Endothelial cell of umbilical vein (primary cell): ENCODE data around the gene PRELID3B. TPM values are rescaled to one million over a fixed set of nuclear protein-coding genes. Genes with fewer than 3 reads are reported as not detected.

Experiments
- BruUV-seq: library from RNA; stranded (reverse); fragments of 400-500 nt; replicated peaks from 2 replicates; lab custom pipeline; 2021; lab: Mats Ljungman, UMichigan
- CTCF ChIA-PET: fragments of 300-600, 350-600 bp; sonication (Branson Sonifier 250); formaldehyde crosslinking; loops from one replicate; lab custom pipeline; 2021; ENCODE audit warnings: antibody characterized with exemption, inconsistent platforms; lab: Charles Lee
- POLR2A ChIA-PET: fragments of 300-600, 350-600 bp; sonication (Branson Sonifier 250); formaldehyde crosslinking; loops from one replicate; lab custom pipeline; 2021; ENCODE audit warnings: antibody characterized with exemption, inconsistent platforms; lab: Charles Lee
- DNase-seq: peaks from one replicate; pipeline ENCODE4 v3.0.0-alpha.2; 2011; ENCODE audit warnings: low read depth, low spot score
- FAIRE-seq: peaks from 2 replicates; lab custom pipeline; 2011; peaks lifted over from hg19 to GRCh38; lab: Jason Lieb, UNC
- H2AFZ ChIP-seq: 2 replicates; pipeline ENCODE4 v1.6.0; 2012; ENCODE audit warnings: low read depth, low read length, control low read depth, inconsistent platforms
- H3K27ac ChIP-seq: 2 replicates; pipeline ENCODE4 v1.5.1; 2011; ENCODE audit warnings: low read depth, mild to moderate bottlenecking, control low read depth, low read length, moderate library complexity; ENCODE audit not compliant: insufficient read depth
- H3K27me3 ChIP-seq, 2 experiments: 2 replicates each; pipeline versions ENCODE4 v1.6.0 to v1.6.1; 2011; ENCODE audit warnings: low read length in 2 of 2, mixed read lengths in 1 of 2; ENCODE audit not compliant: control insufficient read depth in 2 of 2, insufficient read depth in 2 of 2
- H3K36me3 ChIP-seq, 2 experiments: 2 replicates in 1 of 2; 3 replicates in 1 of 2; pipeline ENCODE4 v1.5.1; 2011; ENCODE audit warnings: low read length in 2 of 2, mild to moderate bottlenecking in 1 of 2, moderate library complexity in 1 of 2; ENCODE audit not compliant: control insufficient read depth in 2 of 2, insufficient read depth in 2 of 2; ENCODE audit errors: extremely low read depth in 1 of 2
- H3K4me1 ChIP-seq: 3 replicates; pipeline ENCODE4 v1.5.1; 2011; ENCODE audit warnings: mild to moderate bottlenecking, low read length; ENCODE audit not compliant: control insufficient read depth, insufficient read depth; ENCODE audit errors: extremely low read depth
- H3K4me2 ChIP-seq: 2 replicates; pipeline ENCODE4 v1.6.1; 2011; ENCODE audit warnings: low read length, control low read depth, mixed read lengths; ENCODE audit not compliant: insufficient read depth
- H3K4me3 ChIP-seq, 3 experiments: fragments of 200-600 bp in 1 of 3; sonication (generic), shearing (Covaris generic) in 1 of 3; replicated peaks in 1 of 3; 2 replicates each; pipeline ENCODE4 v1.5.1; 2011 to 2016; ENCODE audit warnings: control low read depth in 3 of 3, low read length in 3 of 3, mild to moderate bottlenecking in 2 of 3, inconsistent platforms in 1 of 3, low read depth in 1 of 3, moderate library complexity in 1 of 3; ENCODE audit not compliant: insufficient read depth in 1 of 3
- H3K79me2 ChIP-seq: 2 replicates; pipeline ENCODE4 v1.6.0; 2012; ENCODE audit warnings: low read length, inconsistent platforms; ENCODE audit not compliant: control insufficient read depth, insufficient read depth
- H3K9ac ChIP-seq: replicated peaks from 2 replicates; pipeline ENCODE3; 2011; ENCODE audit warnings: low read length, control low read depth; ENCODE audit not compliant: insufficient read depth; ENCODE audit errors: extremely low read depth
- H3K9me1 ChIP-seq: replicated peaks from 3 replicates; pipeline ENCODE4 v1.6.0; 2011; ENCODE audit warnings: mild to moderate bottlenecking, low read length; ENCODE audit not compliant: control insufficient read depth, insufficient read depth; ENCODE audit errors: extremely low read depth
- H3K9me3 ChIP-seq: replicated peaks from 2 replicates; pipeline ENCODE4 v1.5.1; 2012; ENCODE audit warnings: low read length, inconsistent platforms; ENCODE audit not compliant: control insufficient read depth, insufficient read depth
- H4K20me1 ChIP-seq: replicated peaks from 2 replicates; pipeline ENCODE3; 2011; ENCODE audit warnings: mild to moderate bottlenecking, low read length; ENCODE audit not compliant: control insufficient read depth, insufficient read depth; ENCODE audit errors: extremely low read depth
- EZH2 ChIP-seq: IDR thresholded peaks from 2 replicates; pipeline ENCODE4 v1.6.1; 2012; ENCODE audit warnings: borderline replicate concordance, low read depth, mild to moderate bottlenecking, moderate library complexity, low read length, inconsistent platforms; ENCODE audit not compliant: severe bottlenecking
- FOS ChIP-seq: IDR thresholded peaks from 2 replicates; pipeline ENCODE4 v1.6.1; 2011; ENCODE audit warnings: mild to moderate bottlenecking, low read length, moderate library complexity, borderline replicate concordance; ENCODE audit not compliant: insufficient read depth
- GATA2 ChIP-seq: IDR thresholded peaks from 2 replicates; pipeline ENCODE4 v1.7.0; 2011; ENCODE audit warnings: low read depth, mild to moderate bottlenecking, moderate library complexity, mixed read lengths, low read length; ENCODE audit not compliant: insufficient read length, insufficient read depth
- JUN ChIP-seq: IDR thresholded peaks from 2 replicates; pipeline ENCODE4 v1.6.1; 2011; ENCODE audit warnings: borderline replicate concordance, low read depth; ENCODE audit not compliant: insufficient read length, insufficient read depth
- MAX ChIP-seq: IDR thresholded peaks from 2 replicates; pipeline ENCODE4 v1.6.1; 2011; ENCODE audit not compliant: insufficient read depth, insufficient read length
- MYC ChIP-seq: IDR thresholded peaks from one replicate; pipeline ENCODE4 v1.6.1; 2011; ENCODE audit warnings: mild to moderate bottlenecking, low read depth, low read length
- POLR2A ChIP-seq: IDR thresholded peaks from 2 replicates; pipeline ENCODE4 v1.6.1; 2012; ENCODE audit warnings: low read depth, mild to moderate bottlenecking, control low read depth, low read length
- POLR2AphosphoS5 ChIP-seq: IDR thresholded peaks from 2 replicates; pipeline ENCODE4 v1.6.1; 2012; ENCODE audit warnings: low read depth, mild to moderate bottlenecking, control low read depth, low read length, moderate library complexity; ENCODE audit not compliant: insufficient read depth
- dilution Hi-C: fragments of 300-500 bp; cut with MboI; formaldehyde crosslinking; loops from one replicate; pipeline ENCODE4 v1.15.0; 2019; ENCODE audit warnings: low sequenced_read_pairs; ENCODE audit not compliant: extremely low pct_ligation_motif_present
- intact Hi-C: fragments of 100-400 bp; cut with micrococcal nuclease; formaldehyde crosslinking; loops from one replicate; pipeline ENCODE4 v1.10.0; 2022
- polyA plus RNA-seq, 4 experiments: library from polyadenylated mRNA; depleted of rRNA in 3 of 4; stranded (reverse) in 3 of 4; unstranded in 1 of 4; fragments of >200 nt; gene quantifications; 2 replicates each; pipeline versions ENCODE4 v1.2.1 to v1.2.3, GENCODE V29; 2011 to 2012; ENCODE audit warnings: missing spikeins in 1 of 4
- total RNA-seq: library from RNA; stranded (reverse); gene quantifications from 2 replicates; pipeline ENCODE4 v1.2.3, GENCODE V29; 2021
- TF ChIP-seq, protein P1 (sequence below), 2 donors: IDR thresholded peaks; 1 replicate in 1 of 2; 2 replicates in 1 of 2; pipeline ENCODE4 v1.5.1; 2011; ENCODE audit warnings: low read length in 2 of 2, mild to moderate bottlenecking in 2 of 2, moderate library complexity in 2 of 2, control low read depth in 1 of 2, inconsistent platforms in 1 of 2, low read depth in 1 of 2; ENCODE audit not compliant: insufficient read depth in 1 of 2; ENCODE audit errors: extremely low read depth in 1 of 2

The PRELID3B gene
- total and polyA plus RNA-seq, 2 donors (not counting 3 experiments of a cell fraction or from before 2014, with no cell fraction given) = 14.9 to 57.2 TPM

DNA sequence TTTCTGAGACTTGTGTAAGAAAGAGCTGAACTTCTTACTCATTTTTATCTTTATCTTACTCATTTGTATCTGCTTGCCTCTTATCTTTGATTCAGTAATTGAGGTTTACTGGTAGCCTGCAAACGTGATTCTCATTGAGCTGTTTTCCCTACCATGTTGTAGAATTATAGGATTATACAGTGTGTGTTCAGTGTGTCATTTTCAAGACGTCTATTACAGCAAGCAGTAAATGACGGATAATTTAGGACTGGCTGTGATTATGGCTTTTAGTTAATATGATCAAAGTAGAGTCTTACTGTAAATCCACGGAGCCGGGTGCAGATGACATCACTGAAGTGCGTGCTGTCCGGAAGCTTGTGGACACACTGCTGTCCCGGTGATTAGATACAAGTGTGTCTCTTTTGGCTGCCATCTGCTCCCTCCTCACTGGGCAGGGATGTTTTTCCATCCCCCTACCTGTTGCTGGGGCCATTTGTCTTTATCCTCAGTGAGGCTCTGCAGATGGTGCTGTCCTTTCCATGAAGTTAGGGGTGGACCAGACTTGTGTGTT is 55.5 kb downstream of the PRELID3B start:
- Histone ChIP-seq H3K9me1 (no peaks in the 10 kb centered on the region), H4K20me1 (no peaks in the 10 kb centered on the region), H3K4me2 (no peak overlapping the region), H3K27ac (no peak overlapping the region), H3K9ac (no peak overlapping the region), H3K9me3 (no peaks in the 10 kb centered on the region), H3K36me3 (peaks cover 21 to 38% of the 10 kb centered on the region in 2 experiments), H3K79me2 (peaks cover 40% of the 10 kb centered on the region), H3K4me3 (no peak overlapping the region), H3K4me1 (peaks cover 3% of the 10 kb centered on the region), H3K27me3 (no peaks in the 10 kb centered on the region), H2AFZ (no peak overlapping the region)
- CTCF ChIA-PET = no interaction called here
- dilution Hi-C loops = no loop called here
- no peak for TF ChIP-seq POLR2A
- TF ChIP-seq JUN = no peak
- no peak for TF ChIP-seq MYC
- TF ChIP-seq, protein P1, sequence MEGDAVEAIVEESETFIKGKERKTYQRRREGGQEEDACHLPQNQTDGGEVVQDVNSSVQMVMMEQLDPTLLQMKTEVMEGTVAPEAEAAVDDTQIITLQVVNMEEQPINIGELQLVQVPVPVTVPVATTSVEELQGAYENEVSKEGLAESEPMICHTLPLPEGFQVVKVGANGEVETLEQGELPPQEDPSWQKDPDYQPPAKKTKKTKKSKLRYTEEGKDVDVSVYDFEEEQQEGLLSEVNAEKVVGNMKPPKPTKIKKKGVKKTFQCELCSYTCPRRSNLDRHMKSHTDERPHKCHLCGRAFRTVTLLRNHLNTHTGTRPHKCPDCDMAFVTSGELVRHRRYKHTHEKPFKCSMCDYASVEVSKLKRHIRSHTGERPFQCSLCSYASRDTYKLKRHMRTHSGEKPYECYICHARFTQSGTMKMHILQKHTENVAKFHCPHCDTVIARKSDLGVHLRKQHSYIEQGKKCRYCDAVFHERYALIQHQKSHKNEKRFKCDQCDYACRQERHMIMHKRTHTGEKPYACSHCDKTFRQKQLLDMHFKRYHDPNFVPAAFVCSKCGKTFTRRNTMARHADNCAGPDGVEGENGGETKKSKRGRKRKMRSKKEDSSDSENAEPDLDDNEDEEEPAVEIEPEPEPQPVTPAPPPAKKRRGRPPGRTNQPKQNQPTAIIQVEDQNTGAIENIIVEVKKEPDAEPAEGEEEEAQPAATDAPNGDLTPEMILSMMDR (IDR thresholded peaks at IDR 0.05; ENCODE audit: extremely low read depth in 1 of 2, insufficient read depth in 1 of 2, low read depth in 1 of 2, low read length in 2 of 2) = no peak
- no peak for TF ChIP-seq POLR2AphosphoS5
- TF ChIP-seq GATA2 = no peak
- TF ChIP-seq MAX = no peak
- TF ChIP-seq EZH2 = no peak
- no peak for TF ChIP-seq FOS
- no peak for FAIRE-seq
- no TSS peak for BruUV-seq
- DNase-seq = no peak
- POLR2A ChIA-PET = no interaction called here
- intact Hi-C loops = loop anchor here (10.0 kb wide), 1 partner anchor 238 kb away; no protein-coding TSS in a partner anchor
